Hematopoietic multipotent progenitor cell treated with erythropoietin and hydrocortisone succinate and interleukin-3 and kit ligand, for 17 days (in vitro differentiated cells): ENCODE measurements around the gene ARHGAP22.

Experiments used
- DNase-seq: peaks from one replicate; pipeline ENCODE4 v3.0.0-alpha.2; 2015; ENCODE audit warnings: low spot score

ARHGAP22 gene

GRCh38 chr10:48632166-48632565 is 27.3 kb upstream of the ARHGAP22 start:
- no peak for DNase-seq

- no peak for DNase-seq
These were observed 23.2 kb upstream of the ARHGAP22 start for GRCh38 chr10:48627984-48628609.

- DNase-seq = no peak
These were observed 22.3 kb upstream of the ARHGAP22 start for GRCh38 chr10:48626986-48627731.

GRCh38 chr10:48626447-48626846 is 21.6 kb upstream of the ARHGAP22 start:
- DNase-seq = no peak

- no peak for DNase-seq
These were observed 20.9 kb upstream of the ARHGAP22 start for GRCh38 chr10:48625826-48626134.

- DNase-seq = no peak
These were observed 18.8 kb upstream of the ARHGAP22 start for GRCh38 chr10:48623607-48624132.

GRCh38 chr10:48623009-48623408 is 18.1 kb upstream of the ARHGAP22 start:
- DNase-seq = no peak

- no peak for DNase-seq
These were observed 15.8 kb upstream of the ARHGAP22 start for GRCh38 chr10:48620719-48621118.

GRCh38 chr10:48616436-48616835 is 11.6 kb upstream of the ARHGAP22 start:
- DNase-seq = no peak

GRCh38 chr10:48614481-48615390 is 9.9 kb upstream of the ARHGAP22 start:
- DNase-seq = no peak

GRCh38 chr10:48613016-48613415 is 8.1 kb upstream of the ARHGAP22 start:
- DNase-seq = no peak

- DNase-seq = no peak
These were observed 7.5 kb upstream of the ARHGAP22 start for GRCh38 chr10:48612236-48612943.

- DNase-seq = no peak
These were observed 6.3 kb upstream of the ARHGAP22 start for GRCh38 chr10:48611133-48611532.

GRCh38 chr10:48610585-48611093 is 5.8 kb upstream of the ARHGAP22 start:
- no peak for DNase-seq

- no peak for DNase-seq
These were observed 5.2 kb upstream of the ARHGAP22 start for GRCh38 chr10:48609899-48610584.

GRCh38 chr10:48609441-48609840 is 4.6 kb upstream of the ARHGAP22 start:
- DNase-seq = no peak

GRCh38 chr10:48608976-48609375 is 4.1 kb upstream of the ARHGAP22 start:
- no peak for DNase-seq

GRCh38 chr10:48608279-48608681 is 3.4 kb upstream of the ARHGAP22 start:
- peak; percentile 7 for DNase-seq

- DNase-seq = no peak
These were observed 2.7 kb upstream of the ARHGAP22 start for GRCh38 chr10:48607356-48608278.
